Neural cell (in vitro differentiated cells): Measurements from ENCODE around the gene CELF4. TPM values are rescaled to one million over a fixed set of nuclear protein-coding genes. Genes with fewer than 3 reads are reported as not detected.

Source experiments
- H2AFZ ChIP-seq: fragments of 200-600, 300-800 bp; sonication (generic), shearing (Covaris generic); 2 replicates; pipeline ENCODE4 v1.6.0; 2014; ENCODE audit warnings: low read depth, mild to moderate bottlenecking, antibody characterized with exemption, low read length, moderate library complexity
- H3F3A ChIP-seq: fragments of 200-600 bp; shearing (Covaris generic); 2 replicates; pipeline ENCODE4 v1.6.1; 2016; ENCODE audit warnings: mild to moderate bottlenecking, moderate library complexity, mixed read lengths, antibody characterized with exemption, low read length; ENCODE audit not compliant: insufficient read depth, poor library complexity, severe bottlenecking
- H3K27ac ChIP-seq: fragments of 200-600, 300-800 bp; sonication (generic), shearing (Covaris generic); 2 replicates; pipeline ENCODE4 v1.5.1; 2014; ENCODE audit warnings: mild to moderate bottlenecking, low read length, moderate library complexity
- H3K27me3 ChIP-seq: fragments of 300-800, 200-600 bp; sonication (generic), shearing (Covaris generic); 2 replicates; pipeline ENCODE4 v1.6.0; 2014; ENCODE audit warnings: mild to moderate bottlenecking, low read depth, low read length, moderate library complexity; ENCODE audit not compliant: insufficient read depth
- H3K36me3 ChIP-seq: fragments of 300-800, 200-600 bp; sonication (generic), shearing (Covaris generic); 2 replicates; pipeline ENCODE4 v1.5.1; 2014; ENCODE audit warnings: mild to moderate bottlenecking, antibody characterized with exemption, low read length, moderate library complexity; ENCODE audit not compliant: insufficient read depth
- H3K4me2 ChIP-seq: fragments of 300-800, 200-600 bp; sonication (generic), shearing (Covaris generic); 2 replicates; pipeline ENCODE4 v1.6.0; 2014; ENCODE audit warnings: mild to moderate bottlenecking, low read length
- H3K4me3 ChIP-seq: fragments of 300-800, 200-600 bp; sonication (generic), shearing (Covaris generic); 2 replicates; pipeline ENCODE4 v1.5.1; 2014; ENCODE audit warnings: mild to moderate bottlenecking, low read length, moderate library complexity
- H3K79me2 ChIP-seq: fragments of 200-600 bp; shearing (Covaris generic); replicated peaks from 2 replicates; pipeline ENCODE4 v1.6.0; 2014; ENCODE audit warnings: mild to moderate bottlenecking, low read length, moderate library complexity; ENCODE audit not compliant: insufficient read depth
- H3K9ac ChIP-seq: fragments of 300-800, 200-600 bp; sonication (generic), shearing (Covaris generic); 2 replicates; pipeline ENCODE4 v1.6.1; 2016; ENCODE audit warnings: mild to moderate bottlenecking, low read length, mixed read lengths
- H3K9me2 ChIP-seq: fragments of 200-600 bp; shearing (Covaris generic); 2 replicates; pipeline ENCODE4 v1.6.1; 2016; ENCODE audit warnings: mild to moderate bottlenecking, low read length, mixed read lengths; ENCODE audit not compliant: insufficient read depth
- H3K9me3 ChIP-seq: fragments of 200-600, 300-800 bp; sonication (generic), shearing (Covaris generic); 2 replicates; pipeline ENCODE4 v1.6.1; 2016; ENCODE audit warnings: mild to moderate bottlenecking, mixed run types, low read length, moderate library complexity, mixed read lengths
- H4K20me1 ChIP-seq: fragments of 200-600 bp; shearing (Covaris generic); 2 replicates; pipeline ENCODE4 v1.6.1; 2016; ENCODE audit warnings: mild to moderate bottlenecking, mixed run types; ENCODE audit not compliant: insufficient read depth
- CTCF ChIP-seq: fragments of 450-650 bp; IDR thresholded peaks from 2 replicates; pipeline ENCODE4 v1.5.1; 2014; ENCODE audit warnings: antibody characterized with exemption, mild to moderate bottlenecking, moderate library complexity; ENCODE audit not compliant: poor library complexity, severe bottlenecking
- EP300 ChIP-seq: fragments of 450-650 bp; conservative IDR thresholded peaks from 2 replicates; pipeline ENCODE4 v1.6.1; 2014; ENCODE audit warnings: antibody characterized with exemption, mild to moderate bottlenecking, moderate library complexity; ENCODE audit not compliant: poor library complexity, severe bottlenecking
- EZH2 ChIP-seq: fragments of 200-600, 300-800 bp; shearing (Covaris generic), sonication (generic); IDR thresholded peaks from 2 replicates; pipeline ENCODE4 v1.6.1; 2014; ENCODE audit warnings: antibody characterized with exemption, low read length, borderline replicate concordance, mild to moderate bottlenecking; ENCODE audit not compliant: insufficient read depth, poor library complexity, severe bottlenecking
- RAD21 ChIP-seq: fragments of 450-650 bp; conservative IDR thresholded peaks from 2 replicates; pipeline ENCODE4 v1.6.1; 2014; ENCODE audit warnings: antibody characterized with exemption, mild to moderate bottlenecking, moderate library complexity
- REST ChIP-seq: IDR thresholded peaks from 2 replicates; pipeline ENCODE4 v1.6.1; 2012; ENCODE audit warnings: borderline replicate concordance
- SMC3 ChIP-seq: fragments of 450-650 bp; conservative IDR thresholded peaks from 2 replicates; pipeline ENCODE4 v1.6.1; 2014; ENCODE audit warnings: antibody characterized with exemption, mild to moderate bottlenecking, moderate library complexity; ENCODE audit not compliant: poor library complexity
- TAF1 ChIP-seq: IDR thresholded peaks from 2 replicates; pipeline ENCODE4 v1.6.1; 2012; ENCODE audit warnings: low read depth
- polyA plus RNA-seq: library from polyadenylated mRNA; depleted of rRNA; stranded (reverse); fragments of >200 nt; gene quantifications from 2 replicates; pipeline ENCODE4 v1.2.3, GENCODE V29; 2014

Gene CELF4
- polyA plus RNA-seq, 1 donor from 2014 or later = 191 TPM

GRCh38 chr18:37529296-37529695, 36.3 kb downstream of the CELF4 start:
- H2AFZ ChIP-seq = no peak overlapping the region
- H3K9me2 ChIP-seq = no peaks in the 10 kb centered on the region
- H3K79me2 ChIP-seq = peaks cover 4% of the 10 kb centered on the region
- peaks cover 3% of the 10 kb centered on the region for H3K36me3 ChIP-seq
- no peaks in the 10 kb centered on the region for H3K9me3 ChIP-seq
- H3F3A ChIP-seq = peaks cover 2% of the 10 kb centered on the region
- H3K9ac ChIP-seq = no peak overlapping the region
- H3K27me3 ChIP-seq = peaks cover 6% of the 10 kb centered on the region
- H3K4me3 ChIP-seq = no peak overlapping the region
- no peak overlapping the region for H3K4me2 ChIP-seq
- no peak for TF ChIP-seq CTCF
- TF ChIP-seq REST = no peak
- no peak for TF ChIP-seq SMC3
- no peak for TF ChIP-seq EZH2
- no peak for TF ChIP-seq RAD21
- no peak for TF ChIP-seq TAF1
- no peak overlapping the region for H3K27ac ChIP-seq
- peaks cover 10% of the 10 kb centered on the region for H4K20me1 ChIP-seq

- H3K9me3 ChIP-seq = no peaks in the 10 kb centered on the region
- H3K27me3 ChIP-seq = peaks cover 6% of the 10 kb centered on the region
- H3K79me2 ChIP-seq = peaks cover 7% of the 10 kb centered on the region
- no peaks in the 10 kb centered on the region for H3F3A ChIP-seq
- peaks cover 3% of the 10 kb centered on the region for H3K36me3 ChIP-seq
- no peak overlapping the region for H3K27ac ChIP-seq
- H2AFZ ChIP-seq = no peak overlapping the region
- no peak overlapping the region for H3K4me2 ChIP-seq
- no peak overlapping the region for H3K4me3 ChIP-seq
- no peaks in the 10 kb centered on the region for H3K9me2 ChIP-seq
- TF ChIP-seq EZH2 = no peak
- no peak for TF ChIP-seq EP300
- TF ChIP-seq RAD21 = no peak
- no peak for TF ChIP-seq REST
- H4K20me1 ChIP-seq = peaks cover 4% of the 10 kb centered on the region
- no peak overlapping the region for H3K9ac ChIP-seq
Observed at GRCh38 chr18:37527395-37527794, 38.2 kb downstream of the CELF4 start.
